Liver (tissue), 9 donors: ENCODE results near the gene KCTD5. TPM values are rescaled to one million over a fixed set of nuclear protein-coding genes. Genes with fewer than 3 reads are reported as not detected.

Source experiments
- DNase-seq: peaks from one replicate; pipeline ENCODE4 v3.0.0-alpha.2; 2017; ENCODE audit warnings: low spot score
- H3K27ac ChIP-seq, 2 donors: one replicate each; pipeline ENCODE4 v1.7.0; 2013; ENCODE audit warnings: inconsistent platforms in 2 of 2, low read length in 2 of 2, control low read depth in 1 of 2, low read depth in 1 of 2, mild to moderate bottlenecking in 1 of 2
- H3K27me3 ChIP-seq, 4 donors: one replicate each; pipeline versions ENCODE4 v1.6.1 to v1.7.0; 2013; ENCODE audit warnings: low read length in 3 of 4, inconsistent platforms in 1 of 4, mild to moderate bottlenecking in 1 of 4, moderate library complexity in 1 of 4; ENCODE audit not compliant: control insufficient read depth in 4 of 4, insufficient read depth in 4 of 4
- H3K36me3 ChIP-seq, 4 donors: one replicate each; pipeline versions ENCODE4 v1.6.1 to v1.7.0; 2013; ENCODE audit warnings: low read length in 3 of 4, mild to moderate bottlenecking in 3 of 4, low read depth in 1 of 4, moderate library complexity in 1 of 4; ENCODE audit not compliant: control insufficient read depth in 4 of 4, insufficient read depth in 3 of 4
- H3K4me1 ChIP-seq, 4 donors: one replicate each; pipeline versions ENCODE4 v1.6.1 to v1.7.0; 2013; ENCODE audit warnings: low read length in 3 of 4, mild to moderate bottlenecking in 3 of 4, moderate library complexity in 1 of 4; ENCODE audit not compliant: control insufficient read depth in 4 of 4, insufficient read depth in 4 of 4
- H3K4me3 ChIP-seq, 3 donors: one replicate each; pipeline versions ENCODE4 v1.6.1 to v1.7.0; 2013; ENCODE audit warnings: low read length in 3 of 3, control low read depth in 1 of 3, low read depth in 1 of 3, mild to moderate bottlenecking in 1 of 3
- H3K9ac ChIP-seq, 2 donors: one replicate each; pipeline ENCODE4 v1.7.0; 2013; ENCODE audit warnings: low read length in 2 of 2, mild to moderate bottlenecking in 2 of 2, moderate library complexity in 2 of 2, control low read depth in 1 of 2, low read depth in 1 of 2
- H3K9me3 ChIP-seq, 4 donors: one replicate each; pipeline versions ENCODE4 v1.6.1 to v1.7.0; 2013; ENCODE audit warnings: low read length in 3 of 4; ENCODE audit not compliant: control insufficient read depth in 4 of 4
- ATF3 ChIP-seq: IDR thresholded peaks from 2 replicates; pipeline ENCODE4 v1.6.1; 2016; ENCODE audit warnings: antibody characterized with exemption
- CTCF ChIP-seq: fragments of 150-350 bp; IDR thresholded peaks from 2 replicates; pipeline ENCODE4 v1.5.1; 2017; ENCODE audit warnings: improper control_type of control experiment, low read depth, low read length; ENCODE audit not compliant: missing input control
- EGR1 ChIP-seq, 2 donors: IDR thresholded peaks; 2 replicates each; pipeline ENCODE4 v1.6.1; 2016 to 2018; ENCODE audit warnings: antibody characterized with exemption in 2 of 2, low read depth in 2 of 2
- FOXA1 ChIP-seq: IDR thresholded peaks from 2 replicates; pipeline ENCODE4 v1.6.1; 2016; ENCODE audit warnings: antibody characterized with exemption
- FOXA2 ChIP-seq: IDR thresholded peaks from 2 replicates; pipeline ENCODE4 v1.6.1; 2016; ENCODE audit warnings: antibody characterized with exemption
- GABPA ChIP-seq, 2 donors: IDR thresholded peaks in 1 of 2; conservative IDR thresholded peaks in 1 of 2; 2 replicates each; pipeline ENCODE4 v1.6.1; 2016; ENCODE audit warnings: antibody characterized with exemption in 2 of 2, mild to moderate bottlenecking in 1 of 2, moderate library complexity in 1 of 2
- HNF4A ChIP-seq, 2 donors: conservative IDR thresholded peaks; 2 replicates each; pipeline ENCODE4 v1.6.1; 2016; ENCODE audit warnings: antibody characterized with exemption in 2 of 2, mild to moderate bottlenecking in 2 of 2
- HNF4G ChIP-seq: IDR thresholded peaks from 2 replicates; pipeline ENCODE4 v1.6.1; 2016; ENCODE audit warnings: antibody characterized with exemption
- JUND ChIP-seq, 2 donors: IDR thresholded peaks; 2 replicates each; pipeline ENCODE4 v1.6.1; 2016; ENCODE audit warnings: antibody characterized with exemption in 2 of 2
- MAX ChIP-seq: IDR thresholded peaks from 2 replicates; pipeline ENCODE4 v1.6.1; 2016; ENCODE audit warnings: antibody characterized with exemption
- NR2F2 ChIP-seq: IDR thresholded peaks from 2 replicates; pipeline ENCODE4 v1.6.1; 2016; ENCODE audit warnings: antibody characterized with exemption
- RAD21 ChIP-seq, 2 donors: IDR thresholded peaks; 2 replicates each; pipeline ENCODE4 v1.6.1; 2016; ENCODE audit warnings: antibody characterized with exemption in 2 of 2, mild to moderate bottlenecking in 2 of 2
- REST ChIP-seq: IDR thresholded peaks from 2 replicates; pipeline ENCODE4 v1.6.1; 2016; ENCODE audit warnings: antibody characterized with exemption, mild to moderate bottlenecking
- RXRA ChIP-seq, 2 donors: IDR thresholded peaks; 2 replicates each; pipeline ENCODE4 v1.6.1; 2017 to 2018; ENCODE audit warnings: antibody characterized with exemption in 2 of 2, mild to moderate bottlenecking in 1 of 2
- SP1 ChIP-seq: IDR thresholded peaks from 2 replicates; pipeline ENCODE4 v1.6.1; 2018; ENCODE audit warnings: antibody characterized with exemption, mild to moderate bottlenecking
- TAF1 ChIP-seq: conservative IDR thresholded peaks from 2 replicates; pipeline ENCODE4 v1.6.1; 2016; ENCODE audit warnings: antibody characterized with exemption, mild to moderate bottlenecking
- YY1 ChIP-seq: IDR thresholded peaks from 2 replicates; pipeline ENCODE4 v1.6.1; 2016; ENCODE audit warnings: antibody characterized with exemption, mild to moderate bottlenecking
- ZBTB33 ChIP-seq: IDR thresholded peaks from 2 replicates; pipeline ENCODE4 v1.6.1; 2016; ENCODE audit warnings: antibody characterized with exemption
- WGBS: extraction: QIAGEN DNeasy Blood & Tissue Kit; methylation state at CpG from one replicate; pipeline ENCODE4 v1.1.7; 2013; 5-methylcytosine and 5-hydroxymethylcytosine counted together
- polyA plus RNA-seq, 2 donors: library from polyadenylated mRNA; stranded (reverse) in 1 of 2; unstranded in 1 of 2; fragments of 200-250 nt in 1 of 2; fragments of >200 nt in 1 of 2; fragmentation: Nextera tagmentation in 1 of 2; extraction: Ambion mirVana in 1 of 2; gene quantifications; one replicate each; pipeline versions ENCODE4 v1.2.1 to v1.2.3, GENCODE V29; 2013 to 2015
- total RNA-seq, 2 donors: library from RNA; depleted of rRNA; stranded (reverse); fragments of >200 nt; gene quantifications; one replicate each; pipeline ENCODE4 v1.2.3, GENCODE V29; 2014
- donor health status: healthy.
- donor health status: healthy.
- donor health status: healthy.
- donor health status: healthy.
- donor health status: healthy.

The KCTD5 gene
- total and polyA plus RNA-seq, 4 donors = 8.3 to 14.2 (median 11.5) TPM

- H3K27me3 ChIP-seq = no peaks in the 10 kb centered on the region
- no peak overlapping the region for H3K27ac ChIP-seq
- H3K4me3 ChIP-seq = no peak overlapping the region
- no peak for TF ChIP-seq YY1
- TF ChIP-seq JUND (IDR thresholded peaks at IDR 0.05) = no peak
- no peak for TF ChIP-seq EGR1 (IDR thresholded peaks at IDR 0.05; ENCODE audit: low read depth in 2 of 2)
- TF ChIP-seq RAD21 (IDR thresholded peaks at IDR 0.05) = no peak
- TF ChIP-seq MAX = no peak
- TF ChIP-seq TAF1 = no peak
- no peak for TF ChIP-seq SP1
- no peak for TF ChIP-seq GABPA (IDR thresholded peaks at IDR 0.05 in 1 of 2, conservative IDR thresholded peaks at IDR 0.05 in 1 of 2)
- no peak for TF ChIP-seq NR2F2
- no peak for TF ChIP-seq ZBTB33
- TF ChIP-seq FOXA1 = no peak
- no peak for TF ChIP-seq ATF3
- TF ChIP-seq HNF4G = no peak
- no peak for DNase-seq
- peaks cover 7 to 35% (median 15%) of the 10 kb centered on the region in 4 donors for H3K36me3 ChIP-seq
- no peaks in the 10 kb centered on the region for H3K9me3 ChIP-seq
- WGBS = 95% methylated on average over 51 of the region's 51 CpGs
- H3K4me1 ChIP-seq = peaks cover 4 to 15% (median 12%) of the 10 kb centered on the region in 4 donors
- H3K9ac ChIP-seq = no peak overlapping the region
Observed at GRCh38 chr16:2707368-2708289, 25.3 kb downstream of the KCTD5 start.

- no peak for DNase-seq
- Histone ChIP-seq H3K27me3 (no peaks in the 10 kb centered on the region), H3K9ac (no peak overlapping the region), H3K9me3 (no peaks in the 10 kb centered on the region), H3K36me3 (peaks cover 7 to 33% (median 13%) of the 10 kb centered on the region in 4 donors), H3K27ac (no peak overlapping the region), H3K4me3 (no peak overlapping the region), H3K4me1 (peaks cover under 1 to 8% (median 7%) of the 10 kb centered on the region in 4 donors)
- 95% methylated on average over 14 of the region's 14 CpGs for WGBS
- TF ChIP-seq GABPA (IDR thresholded peaks at IDR 0.05 in 1 of 2, conservative IDR thresholded peaks at IDR 0.05 in 1 of 2) = no peak
- TF ChIP-seq FOXA1 = no peak
- TF ChIP-seq MAX = no peak
- TF ChIP-seq REST = no peak
- no peak for TF ChIP-seq HNF4A (conservative IDR thresholded peaks at IDR 0.05)
- TF ChIP-seq RXRA (IDR thresholded peaks at IDR 0.05) = no peak
- TF ChIP-seq JUND (IDR thresholded peaks at IDR 0.05) = no peak
- no peak for TF ChIP-seq TAF1
- TF ChIP-seq HNF4G = no peak
- TF ChIP-seq RAD21 (IDR thresholded peaks at IDR 0.05) = no peak
- TF ChIP-seq YY1 = no peak
- no peak for TF ChIP-seq NR2F2
- no peak for TF ChIP-seq CTCF
- TF ChIP-seq SP1 = no peak
- no peak for TF ChIP-seq EGR1 (IDR thresholded peaks at IDR 0.05; ENCODE audit: low read depth in 2 of 2)
- TF ChIP-seq ZBTB33 = no peak
- TF ChIP-seq ATF3 = no peak
- TF ChIP-seq FOXA2 = no peak
Observed at GRCh38 chr16:2708290-2708639, 25.9 kb downstream of the KCTD5 start.
